ENCODE results near the gene TMEM63C. TPM values are rescaled to one million over a fixed set of nuclear protein-coding genes. Genes with fewer than 3 reads are reported as not detected.

The TMEM63C gene
- total and polyA plus RNA-seq, 2 donors (not counting 3 experiments of a cell fraction or from before 2014, with no cell fraction given) = not detected

GRCh38 chr14:77306416-77306815 is 124.8 kb downstream of the TMEM63C start:
- H3K36me3 ChIP-seq (ENCODE audit: control insufficient read depth in 2 of 2, extremely low read depth in 1 of 2, insufficient read depth in 2 of 2, low read length in 2 of 2) = peaks cover 0 to 4% of the 10 kb centered on the region in 2 experiments
- intact Hi-C loops (cut with micrococcal nuclease) (no loop called here), dilution Hi-C loops (cut with MboI; ENCODE audit: extremely low pct_ligation_motif_present, low sequenced_read_pairs) (no loop called here)
- no peak overlapping the region for H3K9ac ChIP-seq (replicated peaks; ENCODE audit: extremely low read depth, insufficient read depth, low read length)
- no peak overlapping the region for H3K4me2 ChIP-seq (ENCODE audit: insufficient read depth, low read length)
- no peaks in the 10 kb centered on the region for H4K20me1 ChIP-seq (replicated peaks; ENCODE audit: control insufficient read depth, extremely low read depth, insufficient read depth, low read length)
- H3K9me3 ChIP-seq (replicated peaks; ENCODE audit: control insufficient read depth, insufficient read depth, low read length) = no peaks in the 10 kb centered on the region
- ChIA-PET CTCF (interaction anchor here (0.9 to 12.7 kb wide), 2 partner anchors 8 to 158 kb away, joined by 3 to 515 read pairs; no protein-coding TSS in a partner anchor), POLR2A (no interaction called here)
- no peak for TF ChIP-seq FOS (IDR thresholded peaks at IDR 0.05; ENCODE audit: borderline replicate concordance, insufficient read depth, low read length)
- TF ChIP-seq MAX (IDR thresholded peaks at IDR 0.05; ENCODE audit: insufficient read depth, insufficient read length) = no peak
- no peak for TF ChIP-seq GATA2 (IDR thresholded peaks at IDR 0.05; ENCODE audit: insufficient read depth, insufficient read length, low read depth, low read length)
- TF ChIP-seq POLR2AphosphoS5 (IDR thresholded peaks at IDR 0.05; ENCODE audit: insufficient read depth, low read depth, low read length) = no peak
- no peak for TF ChIP-seq POLR2A (IDR thresholded peaks at IDR 0.05; ENCODE audit: low read depth, low read length)
- TF ChIP-seq MYC (IDR thresholded peaks at IDR 0.05; ENCODE audit: low read depth, low read length) = no peak
- TF ChIP-seq EZH2 (IDR thresholded peaks at IDR 0.05; ENCODE audit: borderline replicate concordance, low read depth, low read length, severe bottlenecking) = no peak
- TF ChIP-seq CTCF (IDR thresholded peaks at IDR 0.05; ENCODE audit: extremely low read depth in 1 of 2, insufficient read depth in 1 of 2, low read depth in 1 of 2, low read length in 2 of 2) = no peak
- no peak for TF ChIP-seq JUN (IDR thresholded peaks at IDR 0.05; ENCODE audit: borderline replicate concordance, insufficient read depth, insufficient read length, low read depth)
- no peak for FAIRE-seq
- H3K9me1 ChIP-seq (replicated peaks; ENCODE audit: control insufficient read depth, extremely low read depth, insufficient read depth, low read length) = no peaks in the 10 kb centered on the region
- H3K27me3 ChIP-seq (ENCODE audit: control insufficient read depth in 2 of 2, insufficient read depth in 2 of 2, low read length in 2 of 2) = no peaks in the 10 kb centered on the region
- H3K79me2 ChIP-seq (ENCODE audit: control insufficient read depth, insufficient read depth, low read length) = no peaks in the 10 kb centered on the region
- BruUV-seq (replicated peaks) = no TSS peak
- H3K4me3 ChIP-seq (replicated peaks in 1 of 3; ENCODE audit: insufficient read depth in 1 of 3, low read depth in 1 of 3, low read length in 3 of 3) = no peak overlapping the region
- peaks cover 23% of the 10 kb centered on the region for H3K4me1 ChIP-seq (ENCODE audit: control insufficient read depth, extremely low read depth, insufficient read depth, low read length)
- no peak overlapping the region for H3K27ac ChIP-seq (ENCODE audit: insufficient read depth, low read depth, low read length)
- H2AFZ ChIP-seq (ENCODE audit: low read depth, low read length) = no peak overlapping the region
- DNase-seq (ENCODE audit: low read depth, low spot score) = no peak
